Thyroid gland (tissue), 4 donors: ENCODE data around the gene CAMTA1.

Experiments used
- POLR2A ChIP-seq, 2 donors: fragments of 450-650 bp; IDR thresholded peaks; one replicate each; pipeline ENCODE4 v1.6.1; 2017; ENCODE audit warnings: antibody characterized with exemption in 2 of 2, mild to moderate bottlenecking in 2 of 2, moderate library complexity in 1 of 2
- TF ChIP-seq, protein P1 (sequence below), 6 experiments: fragments of 200-600 bp in 3 of 6; fragments of 450-650 bp in 3 of 6; sonication (generic) in 3 of 6; IDR thresholded peaks; one replicate each; pipeline ENCODE4 v1.5.1; 2016 to 2019; ENCODE audit warnings: antibody characterized with exemption in 6 of 6, mild to moderate bottlenecking in 2 of 6, inconsistent platforms in 1 of 6, moderate library complexity in 1 of 6

DNA sequence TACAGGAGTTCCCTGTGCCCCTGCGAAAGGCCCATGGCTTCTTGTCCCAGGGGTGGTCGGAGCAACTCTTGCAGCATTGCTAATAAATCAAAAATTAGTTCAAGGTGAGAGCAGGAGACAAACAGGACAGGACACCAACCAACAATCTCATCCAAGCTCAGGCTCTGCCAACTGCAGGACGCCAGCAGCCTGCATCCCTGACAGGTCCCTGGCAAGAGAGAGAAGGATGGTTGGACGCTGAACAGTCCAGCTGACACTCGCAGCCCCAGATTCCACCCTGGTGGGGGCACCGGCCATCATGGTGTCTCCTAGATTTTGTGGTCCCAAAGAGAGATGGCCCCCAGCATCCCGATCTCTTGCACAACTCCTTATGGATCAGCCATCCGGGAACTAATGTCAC is 843.8 kb downstream of the CAMTA1 start:
- TF ChIP-seq, protein P1, sequence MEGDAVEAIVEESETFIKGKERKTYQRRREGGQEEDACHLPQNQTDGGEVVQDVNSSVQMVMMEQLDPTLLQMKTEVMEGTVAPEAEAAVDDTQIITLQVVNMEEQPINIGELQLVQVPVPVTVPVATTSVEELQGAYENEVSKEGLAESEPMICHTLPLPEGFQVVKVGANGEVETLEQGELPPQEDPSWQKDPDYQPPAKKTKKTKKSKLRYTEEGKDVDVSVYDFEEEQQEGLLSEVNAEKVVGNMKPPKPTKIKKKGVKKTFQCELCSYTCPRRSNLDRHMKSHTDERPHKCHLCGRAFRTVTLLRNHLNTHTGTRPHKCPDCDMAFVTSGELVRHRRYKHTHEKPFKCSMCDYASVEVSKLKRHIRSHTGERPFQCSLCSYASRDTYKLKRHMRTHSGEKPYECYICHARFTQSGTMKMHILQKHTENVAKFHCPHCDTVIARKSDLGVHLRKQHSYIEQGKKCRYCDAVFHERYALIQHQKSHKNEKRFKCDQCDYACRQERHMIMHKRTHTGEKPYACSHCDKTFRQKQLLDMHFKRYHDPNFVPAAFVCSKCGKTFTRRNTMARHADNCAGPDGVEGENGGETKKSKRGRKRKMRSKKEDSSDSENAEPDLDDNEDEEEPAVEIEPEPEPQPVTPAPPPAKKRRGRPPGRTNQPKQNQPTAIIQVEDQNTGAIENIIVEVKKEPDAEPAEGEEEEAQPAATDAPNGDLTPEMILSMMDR (IDR thresholded peaks at IDR 0.05): no peak
- no peak for TF ChIP-seq POLR2A (IDR thresholded peaks at IDR 0.05)
